ENCODE measurements around the gene CISH.

DNA sequence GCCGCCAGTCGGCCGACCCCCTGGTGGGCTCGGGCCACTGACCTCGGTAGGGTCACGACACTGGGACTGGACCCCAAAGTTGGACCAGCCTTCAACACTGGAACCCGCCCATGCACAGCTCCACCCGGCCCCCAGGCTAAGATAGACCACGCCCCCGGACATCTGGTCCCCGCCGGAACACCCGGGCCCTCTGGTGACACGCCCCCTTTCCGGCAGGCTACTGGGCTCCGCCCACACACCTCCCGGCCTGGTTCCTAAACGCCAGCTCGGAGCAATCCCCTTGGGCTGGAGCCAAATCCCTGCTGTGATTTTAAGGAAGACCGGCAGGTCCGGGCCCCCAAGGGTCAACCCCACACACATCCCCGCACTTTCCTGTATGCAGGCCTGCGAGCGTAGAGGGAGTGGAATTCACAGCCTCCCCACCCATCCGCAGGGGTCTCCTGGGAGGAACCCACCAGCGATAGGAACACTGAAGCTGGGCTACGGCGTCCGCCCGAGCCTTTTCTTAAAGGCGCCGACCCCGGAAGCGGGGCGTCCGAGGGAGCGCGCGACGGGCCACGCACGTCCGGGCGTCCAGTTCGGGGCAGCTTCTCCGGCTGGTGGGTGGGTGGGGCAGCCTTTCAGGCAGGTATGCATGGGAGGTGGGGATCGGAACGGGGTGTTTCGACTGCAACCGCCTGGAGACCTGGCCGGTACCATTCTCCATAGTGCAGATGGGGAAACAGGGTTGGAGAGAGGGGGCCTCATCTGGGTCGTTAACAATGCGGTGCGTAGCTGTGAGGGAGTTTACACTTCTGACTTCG lies 42.4 kb downstream of the CISH start, which contains the start of gene HEMK1:
- no peak for TF ChIP-seq ZNF274 (IDR thresholded peaks at IDR 0.05; ENCODE audit: low read depth, low read length)
- TF ChIP-seq YY1 (IDR thresholded peaks at IDR 0.05; ENCODE audit: insufficient read depth, insufficient read length), result no peak
- TF ChIP-seq SUZ12 (IDR thresholded peaks at IDR 0.05; ENCODE audit: extremely low read depth, insufficient read depth, insufficient read length), result no peak
